Hippocampal formation (tissue), 2 donors: Measurements from ENCODE around the gene LRCOL1.

Experiments used
- DNase-seq, 2 donors: peaks; one replicate each; lab custom pipeline; 2025; lab: John Stamatoyannopoulos, UW

LRCOL1 gene

DNA sequence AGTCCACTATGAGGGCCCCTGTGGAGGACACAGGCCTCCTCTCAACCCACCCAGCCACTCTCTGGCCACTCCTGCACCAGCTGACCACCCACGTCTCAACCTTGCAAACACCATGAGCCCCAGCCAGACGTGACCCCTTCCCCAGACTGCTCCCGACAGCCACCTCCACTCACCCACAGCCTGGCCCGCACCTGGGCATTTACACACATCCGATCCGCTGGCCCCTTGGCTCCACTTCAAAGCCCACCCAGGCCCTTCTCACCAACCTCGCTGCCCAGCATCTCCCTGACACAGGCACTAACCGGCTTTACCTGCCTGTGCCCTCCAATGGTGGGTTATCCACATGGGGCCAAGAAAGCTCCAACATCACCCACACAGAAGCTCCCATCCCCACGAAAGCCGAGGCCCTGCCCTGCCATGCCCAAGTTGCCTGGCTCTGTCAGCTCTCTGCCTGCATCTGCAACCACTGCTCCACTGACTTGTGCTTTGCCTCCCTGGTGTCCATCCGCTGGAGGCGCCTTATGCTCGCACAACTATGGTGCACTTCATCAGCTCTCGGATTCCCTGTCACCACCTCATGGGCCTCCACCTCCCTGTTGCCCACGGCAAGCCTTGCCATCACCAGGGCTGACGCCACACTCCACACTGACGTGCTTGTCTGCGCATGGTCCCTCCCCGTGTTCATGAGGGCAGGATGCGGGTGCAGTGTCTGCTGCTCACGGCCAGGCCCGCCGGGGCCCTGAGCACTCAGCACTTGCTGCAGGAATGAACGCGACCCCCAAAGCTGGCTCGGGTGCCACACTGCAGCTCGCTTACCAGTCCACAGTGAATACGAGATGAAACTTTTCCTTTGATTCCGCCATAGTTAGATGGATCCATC is 24.9 kb upstream of the LRCOL1 start:
- DNase-seq = no peak

DNA sequence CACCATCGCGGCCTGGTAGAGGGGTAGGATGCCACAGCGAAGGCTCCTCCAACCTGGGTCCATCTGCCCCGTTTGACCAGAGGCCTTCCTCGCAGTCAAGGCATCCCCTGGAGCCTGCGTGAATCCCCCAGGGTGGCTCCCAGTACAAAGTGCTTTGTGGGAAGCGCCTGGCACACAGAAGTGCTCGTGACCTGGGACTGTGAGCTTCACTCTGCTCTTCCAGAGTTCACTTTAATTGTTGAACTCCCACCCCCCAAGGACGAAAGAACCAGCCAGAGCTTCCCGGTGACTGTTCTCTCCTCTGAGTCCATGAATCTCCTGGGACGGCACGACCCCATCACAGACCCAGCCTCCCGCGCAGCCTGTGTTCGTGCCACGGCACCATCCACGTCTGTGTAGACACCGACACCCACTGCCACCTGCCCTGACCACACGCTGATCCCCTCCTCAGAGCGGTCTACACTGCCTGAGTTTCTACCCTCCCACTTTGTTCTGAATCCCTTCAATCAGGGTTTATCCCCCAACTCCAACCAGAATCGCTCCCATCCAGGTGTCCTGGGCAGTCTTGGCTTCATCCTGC is 24.1 kb upstream of the LRCOL1 start:
- no peak for DNase-seq

DNA sequence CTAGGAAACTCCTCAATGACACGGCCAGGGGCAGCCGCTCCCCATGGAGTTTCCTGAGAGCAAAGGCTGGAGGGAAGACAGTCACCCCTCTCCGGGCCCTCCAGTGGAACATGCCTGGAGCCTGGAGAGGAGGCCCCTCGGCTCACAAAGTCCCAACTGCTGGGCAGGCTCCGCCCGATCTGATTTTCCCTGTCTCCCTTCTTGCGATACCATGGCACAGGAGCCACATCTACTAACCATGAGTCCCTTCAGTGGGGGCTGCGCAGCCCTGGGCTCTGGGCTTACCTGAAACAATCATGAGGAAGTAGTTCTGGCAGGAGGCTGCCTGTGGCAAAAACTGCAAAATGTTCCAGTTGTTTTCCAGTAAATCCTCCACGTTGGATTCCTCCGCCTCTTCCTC is 23.5 kb upstream of the LRCOL1 start:
- DNase-seq = no peak

DNA sequence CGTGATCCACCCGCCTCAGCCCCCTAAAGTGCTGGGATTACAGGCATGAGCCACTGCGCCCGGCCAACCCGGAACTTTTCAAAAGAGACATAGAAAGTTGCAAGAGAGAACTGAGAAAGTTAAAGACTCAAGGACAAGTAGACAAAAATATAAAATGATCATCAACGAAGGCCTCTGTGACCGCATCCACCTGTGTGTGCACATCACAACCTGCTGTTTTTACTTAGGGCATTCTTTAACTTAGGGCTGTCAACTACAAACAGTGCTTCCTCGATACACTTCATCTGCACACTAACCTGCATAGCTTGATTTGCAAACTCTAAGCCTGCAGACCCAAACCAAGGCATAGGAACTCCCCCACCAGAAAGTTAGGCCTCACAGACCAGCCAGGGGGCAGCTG is 23.0 kb upstream of the LRCOL1 start:
- no peak for DNase-seq

DNA sequence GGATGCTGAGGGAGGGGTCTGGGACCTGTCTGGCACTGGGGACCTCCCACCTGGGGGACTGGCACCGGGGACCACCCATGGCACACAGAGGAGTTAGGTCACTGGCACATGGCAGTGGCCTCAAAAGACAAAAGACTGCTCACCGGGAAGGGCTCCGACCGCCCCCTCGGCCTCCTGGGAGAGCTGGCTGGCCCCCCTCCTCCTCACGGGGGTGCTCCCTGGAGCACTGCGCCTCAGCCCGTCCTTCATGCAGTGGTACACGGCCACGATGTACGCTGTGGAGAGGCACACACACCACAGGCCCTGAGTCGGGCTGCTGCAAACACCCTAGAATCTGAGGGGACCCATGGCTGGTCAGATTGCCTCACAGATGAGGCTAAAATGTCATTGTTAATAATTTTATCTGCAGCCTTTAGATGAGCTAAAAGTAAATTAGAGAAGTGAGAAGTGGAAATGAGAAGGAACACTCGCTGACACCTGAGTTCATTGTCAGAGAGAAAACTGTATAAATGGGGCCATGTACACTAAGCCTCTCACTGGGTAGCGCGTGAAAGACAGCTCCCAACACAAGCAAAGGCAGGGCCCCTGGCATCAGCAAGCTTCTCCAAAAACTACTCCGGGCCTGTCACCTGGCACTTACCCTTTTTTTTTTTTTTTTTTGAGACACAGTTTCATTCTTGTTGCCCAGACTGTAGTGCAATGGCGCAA is 22.3 kb upstream of the LRCOL1 start:
- DNase-seq = no peak

DNA sequence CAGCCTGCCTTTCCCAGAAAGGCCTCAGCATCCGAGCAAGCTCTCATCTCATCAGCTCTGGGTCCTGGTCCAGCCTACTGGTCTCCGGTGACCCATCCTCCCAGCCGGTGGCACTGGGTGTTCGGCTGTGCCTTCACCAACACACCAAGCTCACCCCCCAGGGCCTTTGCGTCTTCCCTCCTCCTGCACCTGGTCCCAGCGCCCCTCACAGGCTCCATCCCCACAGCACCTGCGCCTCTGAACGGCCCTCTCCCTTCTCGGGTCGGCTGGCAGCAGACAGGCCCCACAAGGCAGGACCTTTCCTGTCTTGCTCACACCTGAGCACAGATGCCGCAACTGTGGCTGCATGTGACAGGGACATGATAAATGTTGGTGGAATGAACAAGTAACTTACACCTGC is 21.3 kb upstream of the LRCOL1 start:
- no peak for DNase-seq

DNA sequence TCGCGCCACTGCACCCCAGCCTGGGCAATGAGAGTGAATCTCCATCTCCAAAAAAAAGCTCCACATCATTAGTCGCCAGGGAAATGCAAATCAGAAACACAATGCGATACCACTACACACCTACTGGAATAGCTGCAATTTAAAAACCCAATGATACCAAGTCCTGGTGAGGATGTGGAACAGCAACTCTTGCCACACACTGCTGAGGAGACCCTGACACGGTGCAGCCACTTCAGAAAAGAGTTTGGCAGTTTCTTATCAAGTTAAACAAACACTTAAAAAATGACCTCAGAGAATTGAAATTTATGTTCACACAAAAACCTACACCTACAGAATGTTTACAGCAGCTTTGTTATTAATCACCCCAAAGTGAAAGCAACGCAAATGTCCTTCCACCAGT is 20.3 kb upstream of the LRCOL1 start:
- no peak for DNase-seq

DNA sequence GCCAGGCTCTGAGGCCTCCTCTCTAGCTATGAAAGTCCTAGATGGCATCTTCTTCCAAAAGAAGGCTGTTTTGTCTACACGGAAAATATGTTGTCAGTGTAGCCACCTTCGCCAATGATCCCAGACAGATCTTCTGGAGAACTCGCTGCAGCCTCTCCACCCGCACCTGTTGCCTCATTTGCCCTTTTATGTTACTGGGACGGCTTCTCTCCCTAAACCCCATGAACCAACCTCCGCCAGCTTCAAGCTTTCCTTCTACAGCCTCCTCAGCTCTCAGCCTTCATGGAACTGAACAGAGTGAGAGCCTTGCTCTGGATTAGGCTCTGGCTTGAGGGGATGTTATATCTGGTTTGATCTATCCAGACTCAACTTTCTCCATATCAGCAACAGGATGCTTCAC is 18.9 kb upstream of the LRCOL1 start:
- no peak for DNase-seq

DNA sequence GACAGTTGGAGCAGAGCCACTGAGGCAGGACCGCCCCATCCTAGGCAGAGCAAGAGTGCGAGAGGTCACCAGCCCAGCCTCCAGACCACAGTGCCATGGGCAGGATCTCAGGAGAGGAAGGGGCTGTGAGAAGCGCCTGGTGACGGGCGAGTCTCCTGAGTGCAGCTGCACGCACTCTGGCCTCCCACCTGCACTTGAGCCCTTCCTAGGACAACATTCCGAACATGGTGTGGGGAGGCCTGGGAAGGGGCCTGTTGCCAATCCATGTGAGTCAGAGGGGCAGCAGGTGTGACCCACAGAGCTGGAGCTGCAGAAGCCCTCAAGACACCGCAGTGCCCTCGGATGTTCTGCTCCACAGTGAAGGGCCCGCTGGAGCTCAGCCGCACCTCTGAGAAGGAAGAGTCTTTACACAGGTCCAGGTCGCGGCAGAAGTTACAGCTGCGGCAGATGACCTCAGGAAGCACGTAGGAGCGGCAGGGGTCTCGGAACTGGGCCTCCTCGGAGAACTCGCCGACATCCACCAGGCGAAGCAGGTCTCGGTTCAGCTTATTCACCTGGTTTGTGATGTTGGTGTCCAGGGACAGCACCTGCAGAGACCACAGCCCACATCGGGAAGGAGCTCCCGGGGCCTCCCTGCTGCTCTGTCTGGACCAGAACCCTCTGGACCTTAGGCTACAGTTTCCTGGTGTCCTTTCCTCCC is 15.5 kb upstream of the LRCOL1 start:
- no peak for DNase-seq

DNA sequence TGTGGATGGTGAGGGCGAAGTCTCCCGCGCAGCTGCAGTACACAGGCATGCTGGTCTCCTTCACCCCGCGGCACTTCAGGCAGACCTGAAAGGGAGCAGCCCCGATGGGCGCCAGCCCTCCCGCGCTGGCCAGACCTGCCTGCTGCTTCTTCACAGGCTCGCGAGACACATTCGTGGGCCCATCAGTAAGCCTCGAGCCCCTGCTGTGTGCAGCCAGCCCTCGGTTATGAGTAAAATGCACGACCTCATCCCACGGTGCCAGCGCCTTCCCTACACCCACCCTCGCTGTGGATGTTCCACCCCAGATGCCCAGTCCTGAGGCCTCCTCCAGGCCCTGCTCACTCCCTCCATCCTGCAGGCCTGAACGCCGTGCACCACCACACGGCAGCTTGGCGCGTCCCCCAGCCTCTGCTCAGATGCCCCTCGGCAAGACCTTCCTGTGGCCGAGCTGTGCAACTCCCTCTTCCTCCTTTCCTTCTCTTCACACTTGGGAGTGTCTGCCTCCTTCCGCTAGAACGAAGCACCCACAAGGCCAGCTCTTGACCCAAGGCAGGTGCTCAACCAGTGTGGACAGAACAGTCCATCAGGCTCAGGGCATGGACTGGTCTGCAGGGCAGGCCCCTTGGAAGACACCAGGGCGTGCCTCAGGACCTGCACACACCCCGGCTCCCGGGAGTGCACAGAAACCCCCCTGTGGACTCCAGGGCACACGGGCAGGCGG is 14.7 kb upstream of the LRCOL1 start:
- DNase-seq = no peak

DNA sequence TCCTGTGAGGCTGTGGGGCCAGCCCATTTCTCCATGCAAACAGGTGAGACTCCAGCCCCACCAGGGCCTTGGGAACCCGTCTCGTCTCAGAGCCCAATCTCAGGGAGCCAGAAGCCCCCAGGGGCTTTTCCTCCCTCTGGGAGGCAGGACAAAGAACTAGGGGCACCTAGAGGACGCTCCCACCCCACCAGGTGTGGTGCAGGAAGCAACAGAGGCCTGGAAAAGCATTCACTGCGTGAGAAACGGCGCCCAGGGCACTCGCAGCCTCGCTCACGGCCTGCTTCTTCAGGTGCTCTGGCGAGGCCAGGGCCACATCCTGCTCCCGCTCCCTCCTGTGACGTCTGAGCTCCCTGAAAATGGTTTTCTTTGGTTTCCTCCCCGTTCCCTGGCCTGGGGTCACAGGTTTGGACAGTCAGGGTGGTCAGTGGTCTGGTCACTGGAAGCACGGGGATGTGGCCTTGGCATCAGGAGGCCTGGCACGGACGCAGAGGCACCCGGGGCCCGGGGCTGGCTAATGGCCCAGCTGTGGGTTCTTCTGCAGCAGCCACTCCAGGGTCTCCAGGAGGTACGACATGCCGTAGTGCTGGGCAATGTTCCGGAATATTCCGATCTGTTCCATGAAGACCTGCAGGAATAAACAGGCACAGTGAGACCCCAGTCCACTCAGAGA is 13.9 kb upstream of the LRCOL1 start:
- DNase-seq = no peak

DNA sequence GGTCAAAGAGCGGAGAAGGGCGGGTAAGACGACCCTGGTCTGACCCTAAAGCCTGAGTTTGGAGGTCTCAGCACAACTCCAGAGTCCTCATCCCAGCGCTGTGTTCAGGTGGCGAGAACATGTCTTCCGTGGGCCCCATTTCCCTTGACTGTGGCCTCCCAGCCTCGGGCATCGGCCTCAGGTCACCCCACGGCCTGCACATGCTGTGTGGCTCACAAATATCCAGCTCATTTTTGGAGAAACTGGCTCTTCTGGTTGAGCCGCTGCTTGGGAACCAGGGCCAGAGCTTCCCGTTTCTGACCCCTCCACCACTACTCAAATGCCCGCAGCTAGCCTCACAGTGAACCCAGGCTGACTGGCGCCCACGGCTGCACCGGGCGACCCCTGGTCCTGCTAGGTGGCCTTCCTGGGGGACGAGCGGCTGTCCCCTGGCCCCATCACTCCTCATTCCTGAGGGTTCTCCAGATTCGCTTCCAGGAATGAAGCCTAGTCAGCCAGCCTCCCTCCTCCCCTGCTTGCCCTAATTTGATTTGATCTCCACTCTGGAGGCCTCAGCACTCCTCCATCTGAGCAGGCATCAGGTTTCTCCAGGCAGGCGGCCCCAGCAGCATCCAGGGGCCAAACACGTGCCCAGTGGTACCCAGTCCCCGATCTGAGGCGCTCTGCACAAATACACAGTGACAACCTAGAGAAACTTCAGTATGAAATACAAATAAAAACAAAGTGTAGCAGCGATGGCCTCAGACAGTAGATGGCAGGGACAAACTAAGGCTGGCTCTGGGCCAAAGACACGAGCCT is 12.9 kb upstream of the LRCOL1 start:
- DNase-seq = no peak

DNA sequence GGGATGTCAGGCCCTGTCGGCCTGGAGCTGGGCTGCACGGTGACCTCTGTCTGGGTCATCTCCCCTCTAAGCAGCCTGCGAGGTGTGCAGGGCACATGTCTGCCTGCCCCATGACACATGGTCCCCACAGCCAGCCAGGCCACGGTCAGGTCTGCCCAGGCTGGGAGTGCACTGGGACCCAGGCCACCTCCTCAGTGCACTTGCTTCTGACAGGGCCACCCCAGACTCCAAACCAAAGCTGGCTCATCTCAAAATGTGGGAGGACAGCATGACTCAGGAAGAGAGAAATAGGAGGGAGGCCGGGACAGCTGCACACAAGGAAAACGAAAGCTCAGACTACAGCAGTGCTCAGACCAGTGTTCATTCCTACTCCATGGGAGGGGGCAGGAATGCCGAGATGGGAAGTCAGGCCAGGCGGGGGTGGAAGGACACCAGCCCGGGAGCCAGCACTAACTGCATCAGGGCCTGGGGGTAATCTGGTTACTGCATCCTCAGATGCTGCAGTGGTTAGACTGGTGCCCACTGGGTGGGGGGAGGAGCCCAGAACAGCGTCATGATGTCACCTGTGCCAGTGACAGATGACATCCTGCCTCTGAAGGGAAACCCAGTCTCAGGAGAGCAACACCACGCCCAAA is 12.2 kb upstream of the LRCOL1 start:
- DNase-seq = peak in 1 of 2 donors; percentile 9

DNA sequence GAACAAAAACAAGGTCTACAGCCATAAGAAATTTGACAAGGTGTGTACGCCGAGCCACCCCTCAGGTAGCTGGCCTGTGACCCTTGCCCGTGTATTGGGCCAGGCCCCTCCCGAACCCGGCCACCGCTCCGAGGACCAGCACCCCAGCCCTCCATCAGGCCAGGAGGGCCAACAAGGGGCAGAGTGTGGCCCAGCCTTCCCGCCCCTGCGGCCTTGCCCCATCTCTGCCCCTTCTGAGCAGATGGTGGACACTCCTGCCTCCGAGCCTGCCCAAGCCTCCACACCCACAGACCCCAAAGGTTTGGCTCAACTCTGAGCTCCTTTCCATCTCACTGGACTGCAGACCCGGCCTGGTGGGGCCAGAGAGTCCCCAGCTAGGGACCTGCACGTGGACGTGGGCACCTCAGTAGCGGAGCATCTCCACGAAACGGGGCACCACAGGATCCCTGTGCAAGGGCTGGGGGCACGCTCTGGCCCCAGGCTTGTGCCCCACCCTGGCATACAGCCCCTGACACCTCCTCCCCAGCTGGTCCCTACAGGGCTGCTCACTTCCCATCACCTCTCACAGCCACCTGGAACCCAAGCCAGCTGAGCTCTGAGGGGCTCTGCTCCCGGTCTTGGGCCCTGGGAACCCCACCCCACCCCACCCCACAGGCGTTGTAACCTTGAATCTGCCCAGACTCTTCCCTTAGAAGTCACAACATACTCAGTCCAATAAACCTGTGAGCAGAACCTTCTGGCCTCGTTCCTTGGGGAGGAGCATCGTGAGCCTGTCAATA is 11.5 kb upstream of the LRCOL1 start:
- DNase-seq = no peak

DNA sequence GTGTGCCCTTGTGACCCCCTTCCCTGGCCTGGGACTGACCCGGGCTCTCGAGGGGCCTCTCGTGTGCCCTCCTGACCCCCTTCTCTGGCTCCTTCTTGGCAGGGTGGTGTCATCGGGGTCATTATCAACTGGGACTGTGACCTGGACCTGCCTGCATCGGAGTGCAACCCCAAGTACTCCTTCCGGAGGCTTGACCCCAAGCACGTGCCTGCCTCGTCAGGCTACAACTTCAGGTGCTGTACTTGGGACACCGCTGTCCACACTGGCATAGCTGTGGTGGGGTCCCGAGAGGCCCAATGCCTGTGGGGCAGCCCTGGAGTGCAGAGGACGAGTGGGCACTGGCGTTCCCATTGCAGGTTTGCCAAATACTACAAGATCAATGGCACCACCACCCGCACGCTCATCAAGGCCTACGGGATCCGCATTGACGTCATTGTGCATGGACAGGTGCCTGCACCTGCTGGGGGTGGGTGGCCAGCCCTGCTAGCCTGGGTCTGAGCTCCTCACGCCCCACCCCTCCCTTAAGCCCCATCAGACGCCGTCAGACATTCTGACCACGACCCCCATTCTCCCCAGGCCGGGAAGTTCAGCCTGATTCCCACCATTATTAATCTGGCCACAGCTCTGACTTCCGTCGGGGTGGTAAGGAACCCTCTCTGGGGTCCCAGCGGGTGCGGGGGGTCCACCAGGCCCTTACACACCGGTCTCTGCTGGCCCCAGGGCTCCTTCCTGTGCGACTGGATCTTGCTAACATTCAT is 10.7 kb upstream of the LRCOL1 start:
- no peak for DNase-seq

DNA sequence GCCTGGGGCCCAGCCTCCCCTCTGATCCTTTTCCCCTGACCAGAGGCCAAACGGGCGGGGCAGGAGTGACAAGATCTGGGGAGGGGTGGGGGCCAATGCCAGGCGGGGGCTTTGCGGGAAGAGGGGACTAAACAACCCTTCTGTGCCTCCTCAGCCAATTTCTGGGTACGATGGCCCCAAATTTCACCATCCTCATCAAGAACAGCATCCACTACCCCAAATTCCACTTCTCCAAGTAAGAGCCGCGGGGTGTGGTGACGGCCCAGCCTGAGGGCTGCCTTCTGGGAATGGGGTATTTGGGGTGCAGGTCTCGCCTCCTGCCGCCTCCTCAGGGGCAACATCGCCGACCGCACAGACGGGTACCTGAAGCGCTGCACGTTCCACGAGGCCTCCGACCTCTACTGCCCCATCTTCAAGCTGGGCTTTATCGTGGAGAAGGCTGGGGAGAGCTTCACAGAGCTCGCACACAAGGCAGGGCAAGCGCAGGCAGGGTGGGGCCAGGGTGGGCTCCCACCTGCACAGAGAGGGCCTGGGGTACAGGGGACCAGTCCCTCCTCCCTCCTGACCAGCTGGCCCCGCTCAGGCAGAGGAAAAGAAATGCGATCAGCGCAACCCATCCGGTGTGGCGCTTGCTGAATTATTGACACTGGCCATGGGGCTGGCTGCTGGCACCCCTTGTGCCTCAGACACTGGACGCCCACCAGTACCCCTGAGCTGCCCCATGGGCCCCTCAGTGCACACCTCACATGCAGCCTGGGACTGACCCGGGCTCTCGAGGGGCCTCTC is 9.9 kb upstream of the LRCOL1 start:
- no peak for DNase-seq

DNA sequence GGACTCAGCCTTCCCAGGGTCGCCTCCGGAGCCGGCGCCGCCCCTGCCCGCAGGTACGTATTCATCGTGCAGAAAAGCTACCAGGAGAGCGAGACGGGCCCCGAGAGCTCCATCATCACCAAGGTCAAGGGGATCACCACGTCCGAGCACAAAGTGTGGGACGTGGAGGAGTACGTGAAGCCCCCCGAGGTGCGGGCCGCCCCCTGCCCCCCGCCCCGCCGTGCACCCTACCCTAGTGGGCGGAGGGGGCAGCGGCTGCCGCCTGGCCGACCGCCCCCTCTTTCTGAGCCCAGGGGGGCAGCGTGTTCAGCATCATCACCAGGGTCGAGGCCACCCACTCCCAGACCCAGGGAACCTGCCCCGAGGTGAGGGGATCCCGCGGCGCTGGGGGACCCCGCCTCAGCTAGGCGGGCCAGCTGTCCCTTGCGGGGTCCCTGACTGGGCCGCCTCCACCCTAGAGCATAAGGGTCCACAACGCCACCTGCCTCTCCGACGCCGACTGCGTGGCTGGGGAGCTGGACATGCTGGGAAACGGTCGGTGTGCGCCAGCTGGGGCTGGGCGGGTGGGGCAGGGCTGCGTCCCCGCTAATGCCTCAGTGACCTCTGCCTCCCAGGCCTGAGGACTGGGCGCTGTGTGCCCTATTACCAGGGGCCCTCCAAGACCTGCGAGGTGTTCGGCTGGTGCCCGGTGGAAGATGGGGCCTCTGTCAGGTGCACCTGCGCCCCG is 9.2 kb upstream of the LRCOL1 start:
- no peak for DNase-seq
